H1 (cell line): ENCODE data around the gene R3HCC1L. TPM values are rescaled to one million over a fixed set of nuclear protein-coding genes. Genes with fewer than 3 reads are reported as not detected.
A peak's percentile ranks its signal among the peaks of the same experiment; 100 is the strongest.

Experiments
- CTCF ChIA-PET: fragments of 300-600 bp; sonication (Branson Sonifier 250); formaldehyde crosslinking; loops from one replicate; lab custom pipeline; 2021; ENCODE audit not compliant: partially characterized antibody; lab: Charles Lee
- POLR2A ChIA-PET: fragments of 300-600 bp; sonication (Branson Sonifier 250); formaldehyde crosslinking; loops from one replicate; lab custom pipeline; 2021; ENCODE audit warnings: inconsistent platforms; ENCODE audit not compliant: partially characterized antibody; lab: Charles Lee
- DNase-seq, 2 experiments: peaks; one replicate each; pipeline versions ENCODE4 v3.0.0 to v3.0.0-alpha.2; 2010 to 2022; ENCODE audit warnings: low spot score in 2 of 2, low read depth in 1 of 2, mixed read lengths in 1 of 2
- FAIRE-seq: peaks from 2 replicates; lab custom pipeline; 2011; peaks lifted over from hg19 to GRCh38; lab: Jason Lieb, UNC
- H2AFZ ChIP-seq: 2 replicates; pipeline ENCODE4 v1.8.1; 2012; ENCODE audit warnings: low read length, inconsistent platforms
- H2AK5ac ChIP-seq: 2 replicates; pipeline ENCODE4 v1.6.1; 2013; ENCODE audit warnings: low read depth, low read length
- H2BK120ac ChIP-seq: replicated peaks from 2 replicates; pipeline ENCODE3; 2013; ENCODE audit warnings: low read depth, low read length, inconsistent platforms
- H2BK12ac ChIP-seq: 2 replicates; pipeline ENCODE4 v1.6.1; 2013; ENCODE audit warnings: low read depth, low read length
- H2BK15ac ChIP-seq: 2 replicates; pipeline ENCODE4 v1.6.1; 2013; ENCODE audit warnings: low read length
- H2BK20ac ChIP-seq: 2 replicates; pipeline ENCODE4 v1.6.1; 2013; ENCODE audit warnings: low read length
- H2BK5ac ChIP-seq: 2 replicates; pipeline ENCODE4 v1.6.1; 2013; ENCODE audit warnings: low read depth, low read length
- H3K14ac ChIP-seq: 2 replicates; pipeline ENCODE4 v1.6.1; 2013; ENCODE audit warnings: inconsistent platforms; ENCODE audit not compliant: insufficient read length
- H3K18ac ChIP-seq: 2 replicates; pipeline ENCODE4 v1.6.1; 2013; ENCODE audit warnings: low read length; ENCODE audit errors: extremely low read depth
- H3K23ac ChIP-seq: 2 replicates; pipeline ENCODE4 v1.6.1; 2013; ENCODE audit warnings: inconsistent platforms; ENCODE audit not compliant: insufficient read length
- H3K23me2 ChIP-seq: 2 replicates; pipeline ENCODE4 v1.6.1; 2013; ENCODE audit warnings: low read depth, low read length
- H3K27ac ChIP-seq: 2 replicates; pipeline ENCODE4 v1.6.1; 2011; ENCODE audit warnings: low read depth, low read length, inconsistent platforms
- H3K27me3 ChIP-seq, 4 experiments: replicated peaks in 1 of 4; 1 replicate in 1 of 4; 2 replicates in 3 of 4; pipeline versions ENCODE4 v1.6.1 to v1.8.1; 2011 to 2013; ENCODE audit warnings: low read length in 3 of 4, mild to moderate bottlenecking in 3 of 4, inconsistent platforms in 2 of 4, mixed read lengths in 2 of 4, moderate library complexity in 1 of 4; ENCODE audit not compliant: control insufficient read depth in 3 of 4, insufficient read depth in 3 of 4; ENCODE audit errors: extremely low read depth in 1 of 4
- H3K36me3 ChIP-seq, 4 experiments: 2 replicates each; pipeline versions ENCODE4 v1.6.1 to v1.8.1; 2011 to 2013; ENCODE audit warnings: mild to moderate bottlenecking in 4 of 4, low read length in 3 of 4, moderate library complexity in 2 of 4, control low read depth in 1 of 4, inconsistent platforms in 1 of 4; ENCODE audit not compliant: insufficient read depth in 4 of 4, control insufficient read depth in 2 of 4
- H3K4ac ChIP-seq: replicated peaks from 2 replicates; pipeline ENCODE3; 2013; ENCODE audit warnings: low read length, low read depth, mixed read lengths, inconsistent platforms; ENCODE audit not compliant: insufficient read length
- H3K4me1 ChIP-seq, 4 experiments: replicated peaks in 1 of 4; 1 replicate in 1 of 4; 2 replicates in 3 of 4; pipeline versions ENCODE4 v1.6.1 to v1.8.1; 2011 to 2013; ENCODE audit warnings: low read length in 3 of 4, inconsistent platforms in 2 of 4, mixed read lengths in 1 of 4; ENCODE audit not compliant: insufficient read depth in 4 of 4, control insufficient read depth in 3 of 4
- H3K4me2 ChIP-seq, 2 experiments: 2 replicates each; pipeline versions ENCODE4 v1.6.1 to v1.8.1; 2011 to 2013; ENCODE audit warnings: low read depth in 2 of 2, low read length in 2 of 2, control low read depth in 1 of 2, inconsistent platforms in 1 of 2, mild to moderate bottlenecking in 1 of 2; ENCODE audit not compliant: insufficient read depth in 1 of 2
- H3K4me3 ChIP-seq, 4 experiments: fragments of 200-600, 300-600 bp in 1 of 4; sonication (generic), shearing (Covaris generic), sonication (Bioruptor Twin) in 1 of 4; 2 replicates each; pipeline versions ENCODE4 v1.5.1 to v1.8.1; 2011 to 2016; ENCODE audit warnings: low read length in 4 of 4, low read depth in 3 of 4, control low read depth in 2 of 4, inconsistent platforms in 2 of 4, mild to moderate bottlenecking in 2 of 4, mixed read lengths in 1 of 4, moderate library complexity in 1 of 4; ENCODE audit not compliant: insufficient read depth in 2 of 4; ENCODE audit errors: extremely low read depth in 1 of 4
- H3K56ac ChIP-seq: replicated peaks from 2 replicates; pipeline ENCODE3; 2013; ENCODE audit warnings: low read depth, mild to moderate bottlenecking, mixed read lengths, low read length, inconsistent platforms; ENCODE audit not compliant: insufficient read length
- H3K79me1 ChIP-seq: 2 replicates; pipeline ENCODE4 v1.6.1; 2013; ENCODE audit warnings: low read depth, low read length, control low read depth
- H3K79me2 ChIP-seq, 2 experiments: 2 replicates each; pipeline versions ENCODE4 v1.6.1 to v1.8.1; 2012 to 2013; ENCODE audit warnings: low read length in 2 of 2, mild to moderate bottlenecking in 2 of 2, inconsistent platforms in 1 of 2; ENCODE audit not compliant: insufficient read depth in 2 of 2, control insufficient read depth in 1 of 2
- H3K9ac ChIP-seq, 4 experiments: replicated peaks in 1 of 4; 1 replicate in 1 of 4; 2 replicates in 3 of 4; pipeline versions ENCODE4 v1.6.1 to v1.8.1; 2011 to 2013; ENCODE audit warnings: low read depth in 3 of 4, low read length in 3 of 4, control low read depth in 2 of 4, mild to moderate bottlenecking in 2 of 4, moderate library complexity in 2 of 4, inconsistent platforms in 1 of 4; ENCODE audit errors: extremely low read depth in 1 of 4
- H3K9me3 ChIP-seq, 2 experiments: 2 replicates each; pipeline versions ENCODE4 v1.6.1 to v1.8.1; 2012 to 2013; ENCODE audit warnings: mild to moderate bottlenecking in 2 of 2, moderate library complexity in 2 of 2, control low read depth in 1 of 2, inconsistent platforms in 1 of 2, low read depth in 1 of 2, low read length in 1 of 2, mixed read lengths in 1 of 2; ENCODE audit not compliant: insufficient read depth in 2 of 2
- H4K20me1 ChIP-seq, 2 experiments: replicated peaks in 1 of 2; 2 replicates each; pipeline versions ENCODE3 to v1.8.1; 2011 to 2013; ENCODE audit warnings: inconsistent platforms in 2 of 2, low read length in 2 of 2, mild to moderate bottlenecking in 1 of 2; ENCODE audit not compliant: insufficient read depth in 2 of 2, control insufficient read depth in 1 of 2
- H4K5ac ChIP-seq: 2 replicates; pipeline ENCODE4 v1.6.1; 2013; ENCODE audit warnings: low read length, low read depth, mixed read lengths, inconsistent platforms; ENCODE audit not compliant: insufficient read length
- H4K8ac ChIP-seq: 2 replicates; pipeline ENCODE4 v1.8.0; 2013; ENCODE audit warnings: mild to moderate bottlenecking, moderate library complexity, low read length, inconsistent platforms; ENCODE audit not compliant: insufficient read depth; ENCODE audit errors: extremely low read depth
- H4K91ac ChIP-seq: replicated peaks from 2 replicates; pipeline ENCODE3; 2013; ENCODE audit warnings: low read length, mixed read lengths, inconsistent platforms; ENCODE audit not compliant: insufficient read length
- CBX8 ChIP-seq: fragments of 300-800, 300-1000 bp; sonication (generic); IDR thresholded peaks from 2 replicates; pipeline ENCODE4 v1.7.1; 2016; ENCODE audit warnings: low read depth, low read length, borderline replicate concordance
- CREB1 ChIP-seq: IDR thresholded peaks from 2 replicates; pipeline ENCODE4 v1.6.1; 2012; ENCODE audit warnings: inconsistent platforms
- JUN ChIP-seq: IDR thresholded peaks from 2 replicates; pipeline ENCODE4 v1.6.1; 2011; ENCODE audit warnings: low read depth, mild to moderate bottlenecking, improper control_type of control experiment, low read length
- KDM1A ChIP-seq: fragments of 200-600, 300-600 bp; sonication (generic); IDR thresholded peaks from 2 replicates; pipeline ENCODE4 v1.7.1; 2016; ENCODE audit warnings: mild to moderate bottlenecking, low read length, borderline replicate concordance
- KDM4A ChIP-seq: IDR thresholded peaks from one replicate; pipeline ENCODE4 v1.7.1; 2012; ENCODE audit warnings: low read depth, mild to moderate bottlenecking, moderate library complexity, low read length, inconsistent platforms; ENCODE audit not compliant: severe bottlenecking
- KDM5A ChIP-seq: fragments of 200-600 bp; IDR thresholded peaks from 2 replicates; pipeline ENCODE4 v1.7.1; 2012; ENCODE audit warnings: mild to moderate bottlenecking, low read length, inconsistent platforms, mixed read lengths
- NANOG ChIP-seq: IDR thresholded peaks from 2 replicates; pipeline ENCODE4 v1.6.1; 2011; ENCODE audit warnings: low read length, low read depth, mild to moderate bottlenecking, inconsistent platforms; ENCODE audit not compliant: insufficient read depth, poor library complexity, severe bottlenecking
- NRF1 ChIP-seq: IDR thresholded peaks from 2 replicates; pipeline ENCODE4 v1.6.1; 2011; ENCODE audit warnings: mild to moderate bottlenecking, low read depth, low read length, improper control_type of control experiment
- PHF8 ChIP-seq: fragments of 200-600 bp; sonication (generic); conservative IDR thresholded peaks from 2 replicates; pipeline ENCODE4 v1.7.1; 2012; ENCODE audit warnings: low read depth, mild to moderate bottlenecking, inconsistent platforms, low read length, moderate library complexity
- RAD21 ChIP-seq, 2 experiments: IDR thresholded peaks in 1 of 2; conservative IDR thresholded peaks in 1 of 2; 2 replicates each; pipeline ENCODE4 v1.6.1; 2011; ENCODE audit warnings: low read depth in 2 of 2, low read length in 2 of 2, improper control_type of control experiment in 1 of 2, inconsistent platforms in 1 of 2, mild to moderate bottlenecking in 1 of 2, moderate library complexity in 1 of 2
- SP4 ChIP-seq: IDR thresholded peaks from 2 replicates; pipeline ENCODE4 v1.6.1; 2012; ENCODE audit warnings: low read length, inconsistent platforms
- SRF ChIP-seq: IDR thresholded peaks from 2 replicates; pipeline ENCODE4 v1.6.1; 2011; ENCODE audit warnings: mild to moderate bottlenecking, low read depth, low read length, moderate library complexity
- TEAD4 ChIP-seq: IDR thresholded peaks from 2 replicates; pipeline ENCODE4 v1.6.1; 2012; ENCODE audit warnings: low read depth, low read length, inconsistent platforms, mixed read lengths
- WGBS, 2 experiments: shearing (Covaris generic) in 1 of 2; methylation state at CpG; one replicate each; pipeline versions ENCODE4 v1.1.6 to v1.1.7; 2013 to 2015; ENCODE audit warnings: low lambda C conversion rate in 2 of 2, mixed read lengths in 2 of 2, inconsistent platforms in 1 of 2, low coverage in 1 of 2, missing lambda C conversion rate in 1 of 2; ENCODE audit not compliant: insufficient replicate concordance in 2 of 2, insufficient coverage in 1 of 2, insufficient read length in 1 of 2; ENCODE audit errors: extremely low coverage in 1 of 2, missing lambda C conversion rate in 1 of 2; 5-methylcytosine and 5-hydroxymethylcytosine counted together
- polyA plus RNA-seq, 7 experiments: library from polyadenylated mRNA; depleted of rRNA in 3 of 7; stranded (reverse) in 5 of 7; unstranded in 2 of 7; fragments of >200 nt in 5 of 7; fragments of 200-250 nt in 2 of 7; gene quantifications; 1 replicate in 5 of 7; 2 replicates in 1 of 7; 4 replicates in 1 of 7; pipeline versions ENCODE4 v1.2.1 to v1.2.3, GENCODE V29; 2011 to 2013; ENCODE audit warnings: missing spikeins in 2 of 7, mixed read lengths in 2 of 7
- total RNA-seq: library from RNA; stranded (reverse); fragmentation: NEBNext Ultra II Directional; extraction: Animal tissue kit (Norgen Biotek cat#: 25700); gene quantifications from 2 replicates; pipeline ENCODE4 v1.2.1, GENCODE V29; 2021
- TF ChIP-seq, protein P1 (sequence below): IDR thresholded peaks from 2 replicates; pipeline ENCODE4 v1.6.1; 2012; ENCODE audit warnings: inconsistent platforms

Gene R3HCC1L
- total and polyA plus RNA-seq, 2 of the 8 experiments (the other 6 are each of a cell fraction or from before 2014, with no cell fraction given): 6.9 to 13.9 TPM

DNA sequence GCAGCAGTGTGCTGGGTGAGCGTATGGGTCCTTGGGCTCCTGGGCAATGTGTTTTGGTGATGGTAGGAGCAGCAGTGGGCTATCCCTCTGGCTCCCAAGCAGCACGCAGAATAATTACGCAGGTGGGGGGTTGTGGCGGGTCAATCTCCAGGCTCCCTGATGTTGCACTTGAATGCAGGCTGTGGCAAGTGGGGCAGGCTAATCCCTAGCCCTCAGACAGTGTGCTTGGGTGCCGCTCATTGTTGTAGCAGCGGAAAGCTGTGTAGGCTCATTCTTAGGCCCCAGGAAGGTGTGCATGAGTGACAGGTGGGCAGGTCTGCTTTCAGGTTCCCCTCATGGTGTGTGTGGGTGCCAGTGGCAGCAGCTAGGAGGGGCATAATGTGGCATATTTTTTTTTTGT is 89.4 kb downstream of the R3HCC1L start:
- Histone ChIP-seq H3K4me2 (peak overlapping the region in 1 of 2 experiments; percentile 18; a peak in 1 of 4 replicates), H2BK20ac (no peak overlapping the region), H3K36me3 (no peaks in the 10 kb centered on the region; a peak in 1 of 8 replicates), H3K27me3 (no peaks in the 10 kb centered on the region), H3K18ac (no peak overlapping the region), H4K8ac (no peak overlapping the region), H3K56ac (no peak overlapping the region), H3K23ac (no peak overlapping the region), H3K79me2 (peaks cover 0 to 18% of the 10 kb centered on the region in 2 experiments; a peak in 1 of 4 replicates), H2AFZ (no peak overlapping the region), H3K9me3 (no peaks in the 10 kb centered on the region; a peak in 1 of 4 replicates), H2BK12ac (no peak overlapping the region), H3K9ac (no peak overlapping the region), H3K27ac (no peak overlapping the region), H3K23me2 (no peaks in the 10 kb centered on the region), H4K20me1 (peaks cover 2 to 3% of the 10 kb centered on the region in 2 experiments), H3K14ac (no peak overlapping the region), H4K5ac (no peak overlapping the region), H3K4ac (no peak overlapping the region), H3K4me3 (no peak overlapping the region), H2BK5ac (no peak overlapping the region), H2BK120ac (no peak overlapping the region), H4K91ac (no peak overlapping the region), H3K4me1 (peaks cover 0 to 5% (median 3%) of the 10 kb centered on the region in 4 experiments; a peak in 5 of 7 replicates), H2AK5ac (no peak overlapping the region), H2BK15ac (no peak overlapping the region), H3K79me1 (no peaks in the 10 kb centered on the region)
- no peak for DNase-seq
- ChIA-PET CTCF (no interaction called here), POLR2A (no interaction called here)
- FAIRE-seq: no peak
- 83% methylated on average over 5 of the region's 6 CpGs; no CpG with 5 or more reads in 1 of the 2 experiments for WGBS, 2 experiments
- TF ChIP-seq JUN (no peak), PHF8 (no peak), SP4 (no peak), CREB1 (no peak), CBX8 (no peak), NRF1 (no peak), KDM5A (no peak), RAD21 (IDR thresholded peaks at IDR 0.05 in 1 of 2, conservative IDR thresholded peaks at IDR 0.05 in 1 of 2; ENCODE audit: low read depth in 2 of 2, low read length in 2 of 2) (no peak), KDM1A (no peak), KDM4A (no peak), SRF (no peak), TEAD4 (no peak), NANOG (no peak)
- TF ChIP-seq, protein P1, sequence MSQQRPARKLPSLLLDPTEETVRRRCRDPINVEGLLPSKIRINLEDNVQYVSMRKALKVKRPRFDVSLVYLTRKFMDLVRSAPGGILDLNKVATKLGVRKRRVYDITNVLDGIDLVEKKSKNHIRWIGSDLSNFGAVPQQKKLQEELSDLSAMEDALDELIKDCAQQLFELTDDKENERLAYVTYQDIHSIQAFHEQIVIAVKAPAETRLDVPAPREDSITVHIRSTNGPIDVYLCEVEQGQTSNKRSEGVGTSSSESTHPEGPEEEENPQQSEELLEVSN: no peak
